Measurements from ENCODE around the gene NARF.
A peak's percentile ranks its signal among the peaks of the same experiment; 100 is the strongest.

The NARF gene

GRCh38 chr17:82434216-82434565 is 24.4 kb upstream of the NARF start:
- peak; percentile 34 to 37 for DNase-seq

- no peak for DNase-seq
Observed at GRCh38 chr17:82435103-82435502, 23.4 kb upstream of the NARF start.

GRCh38 chr17:82435601-82436583 is 22.6 kb upstream of the NARF start:
- DNase-seq = no peak

- DNase-seq = no peak
Observed at GRCh38 chr17:82436601-82437324, 21.8 kb upstream of the NARF start.

- no peak for DNase-seq
Observed at GRCh38 chr17:82437325-82437668, 21.2 kb upstream of the NARF start.

GRCh38 chr17:82438401-82439193 is 19.9 kb upstream of the NARF start:
- no peak for DNase-seq

- DNase-seq = no peak
Observed at GRCh38 chr17:82439194-82439828, 19.2 kb upstream of the NARF start.

GRCh38 chr17:82439829-82440365 is 18.6 kb upstream of the NARF start:
- DNase-seq = no peak

GRCh38 chr17:82440469-82440981 is 18.0 kb upstream of the NARF start:
- DNase-seq = peak in 1 of 2 donors; percentile 30

GRCh38 chr17:82440991-82441627 is 17.4 kb upstream of the NARF start:
- DNase-seq = no peak

- no peak for DNase-seq
Observed at GRCh38 chr17:82441691-82442487, 16.7 kb upstream of the NARF start.

GRCh38 chr17:82442643-82443464 is 15.7 kb upstream of the NARF start:
- DNase-seq = no peak

- DNase-seq = no peak
Observed at GRCh38 chr17:82443465-82444283, 14.9 kb upstream of the NARF start.

- DNase-seq = no peak
Observed at GRCh38 chr17:82444284-82444893, 14.2 kb upstream of the NARF start.

- no peak for DNase-seq
Observed at GRCh38 chr17:82444941-82445521, 13.5 kb upstream of the NARF start.

GRCh38 chr17:82445542-82445941 is 13.0 kb upstream of the NARF start:
- no peak for DNase-seq

- no peak for DNase-seq
Observed at GRCh38 chr17:82446124-82446523, 12.4 kb upstream of the NARF start.

- no peak for DNase-seq
Observed at GRCh38 chr17:82446649-82447048, 11.9 kb upstream of the NARF start.
